SJSA1 (cell line): ENCODE results near the gene TGFBR2. TPM values are rescaled to one million over a fixed set of nuclear protein-coding genes. Genes with fewer than 3 reads are reported as not detected.

Source experiments
- DNase-seq, 2 experiments: peaks; one replicate each; pipeline ENCODE4 v3.0.0-alpha.2; 2015 to 2020; ENCODE audit warnings: low spot score in 2 of 2, low read depth in 1 of 2
- H3K27ac ChIP-seq: fragments of 250-450 bp; sonication (Bioruptor Pico); 2 replicates; pipeline ENCODE4 v1.5.1; 2020; ENCODE audit warnings: mild to moderate bottlenecking, moderate library complexity
- H3K27me3 ChIP-seq: fragments of 250-450 bp; sonication (Bioruptor Pico); replicated peaks from 2 replicates; pipeline ENCODE4 v1.5.1; 2020; ENCODE audit warnings: mild to moderate bottlenecking, moderate library complexity
- H3K36me3 ChIP-seq: fragments of 250-450 bp; sonication (Bioruptor Pico); 2 replicates; pipeline ENCODE4 v1.5.1; 2020; ENCODE audit warnings: mild to moderate bottlenecking
- H3K4me1 ChIP-seq: fragments of 250-450 bp; sonication (Bioruptor Pico); replicated peaks from 2 replicates; pipeline ENCODE4 v1.6.1; 2021; ENCODE audit warnings: mild to moderate bottlenecking
- H3K4me3 ChIP-seq: fragments of 250-450 bp; sonication (Bioruptor Pico); 2 replicates; pipeline ENCODE4 v1.5.1; 2020; ENCODE audit warnings: mild to moderate bottlenecking
- H3K9me3 ChIP-seq: fragments of 250-450 bp; sonication (Bioruptor Pico); replicated peaks from 2 replicates; pipeline ENCODE4 v1.5.1; 2020; ENCODE audit warnings: mild to moderate bottlenecking
- total RNA-seq: library from RNA; depleted of rRNA; stranded (reverse); fragments of >200 nt; shearing (Covaris generic); gene quantifications from 2 replicates; pipeline ENCODE4 v1.2.3, GENCODE V29; 2014

Gene TGFBR2
- total RNA-seq, 1 experiment from 2014 or later, result 44.6 TPM

DNA sequence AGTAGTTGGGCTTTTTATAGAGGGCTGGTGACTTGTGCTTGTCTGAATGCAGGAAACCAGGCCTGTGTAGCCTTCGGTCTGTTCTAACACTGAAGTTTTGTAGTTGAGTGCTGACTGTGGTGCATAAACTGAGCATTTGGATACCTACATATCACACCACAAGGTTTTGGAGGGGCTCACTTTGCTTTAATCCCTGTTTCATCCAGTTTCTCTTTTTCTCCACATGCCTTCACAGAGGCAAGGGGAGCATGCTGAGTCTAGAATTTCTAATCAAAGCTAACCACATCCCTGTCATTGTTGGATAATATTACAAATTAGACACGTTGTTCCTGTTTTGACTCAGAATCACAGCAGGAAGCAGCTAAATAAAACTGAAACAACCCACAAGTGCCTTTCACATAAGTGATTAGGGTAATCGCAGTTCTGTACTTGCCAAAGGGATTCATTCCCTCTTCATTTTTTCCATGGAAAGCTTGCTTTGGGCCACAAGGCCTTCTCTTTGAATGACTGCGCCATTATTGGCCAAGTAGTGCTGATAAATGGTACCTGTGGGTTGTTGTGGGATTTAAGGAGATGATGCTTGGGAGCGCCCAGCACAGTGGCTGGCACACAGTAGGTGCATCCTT, 48.9 kb downstream of the TGFBR2 start:
- Histone ChIP-seq H3K9me3 (no peaks in the 10 kb centered on the region), H3K36me3 (peaks cover 74% of the 10 kb centered on the region), H3K4me3 (no peak overlapping the region), H3K27me3 (no peaks in the 10 kb centered on the region), H3K27ac (no peak overlapping the region), H3K4me1 (peaks cover 50% of the 10 kb centered on the region)
- DNase-seq, result no peak

GRCh38 chr3:30656624-30657141, 50.3 kb downstream of the TGFBR2 start:
- Histone ChIP-seq H3K9me3 (no peaks in the 10 kb centered on the region), H3K27me3 (no peaks in the 10 kb centered on the region), H3K27ac (no peak overlapping the region), H3K36me3 (peaks cover 72% of the 10 kb centered on the region), H3K4me1 (peaks cover 48% of the 10 kb centered on the region), H3K4me3 (no peak overlapping the region)
- no peak for DNase-seq

- H3K27me3 ChIP-seq, result no peaks in the 10 kb centered on the region
- no peaks in the 10 kb centered on the region for H3K9me3 ChIP-seq
- no peak overlapping the region for H3K4me3 ChIP-seq
- H3K36me3 ChIP-seq, result peaks cover 73% of the 10 kb centered on the region
- peaks cover 48% of the 10 kb centered on the region for H3K4me1 ChIP-seq
- H3K27ac ChIP-seq, result peak overlapping the region; percentile 99
- DNase-seq, result no peak
Observed at GRCh38 chr3:30657914-30658313, 51.5 kb downstream of the TGFBR2 start.

- Histone ChIP-seq H3K36me3 (peaks cover 69% of the 10 kb centered on the region), H3K4me3 (peak overlapping the region; percentile 7), H3K4me1 (peaks cover 48% of the 10 kb centered on the region), H3K9me3 (no peaks in the 10 kb centered on the region), H3K27ac (peak overlapping the region; percentile 99), H3K27me3 (no peaks in the 10 kb centered on the region)
- DNase-seq, result peak in 1 of 2 experiments; percentile 82
Observed at GRCh38 chr3:30658328-30659052, 52.1 kb downstream of the TGFBR2 start.

DNA sequence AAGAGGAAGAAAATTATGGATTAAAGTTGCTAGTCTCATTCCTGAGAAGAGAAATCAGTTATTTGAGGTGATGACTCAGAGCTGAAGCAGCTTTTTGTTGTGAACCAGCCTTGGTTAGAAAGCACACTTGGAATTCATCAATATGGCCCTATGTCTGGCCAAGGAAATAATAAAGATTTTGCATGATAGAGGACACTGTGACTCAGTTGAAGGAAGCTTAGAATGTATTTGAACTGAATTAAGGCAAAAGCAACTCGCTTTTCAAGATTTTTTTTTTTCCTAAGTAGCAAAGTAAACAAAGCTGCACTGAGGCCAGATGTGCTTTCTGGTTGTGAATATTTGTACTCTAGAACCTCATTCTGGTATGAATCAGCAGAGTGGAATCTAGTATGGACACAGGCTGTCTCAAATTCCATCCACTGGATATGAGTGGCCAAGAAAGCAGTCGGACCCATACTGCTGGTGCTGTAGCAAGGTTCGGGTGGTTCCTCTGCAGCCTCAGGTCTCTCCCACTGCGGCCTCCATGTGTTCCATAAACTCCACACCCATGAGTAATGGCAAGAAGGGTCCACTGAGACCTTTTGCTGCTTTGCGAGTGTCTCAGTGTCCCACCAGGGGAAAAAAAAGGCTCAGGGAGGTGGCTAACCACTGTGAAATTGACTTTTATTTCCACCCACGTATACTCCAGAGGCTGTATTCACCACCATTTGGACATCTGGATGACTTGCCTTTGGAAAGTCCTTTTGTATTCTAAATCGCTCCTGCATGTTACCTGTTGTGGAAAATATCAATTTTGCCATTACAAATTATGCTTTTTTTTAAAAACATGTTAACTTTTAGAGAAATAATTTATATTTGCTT, 53.1 kb downstream of the TGFBR2 start:
- peaks cover 48% of the 10 kb centered on the region for H3K4me1 ChIP-seq

GRCh38 chr3:30660136-30660535, 53.7 kb downstream of the TGFBR2 start:
- no peak for DNase-seq
- H3K4me1 ChIP-seq, result peaks cover 51% of the 10 kb centered on the region

More for the DNA sequence above, 53.1 kb downstream of the TGFBR2 start:
- DNase-seq, result peak; percentile 72 to 93
- Histone ChIP-seq H3K27me3 (no peaks in the 10 kb centered on the region), H3K4me3 (no peak overlapping the region; the same call in 1 of the 2 replicates), H3K9me3 (no peaks in the 10 kb centered on the region), H3K27ac (peak overlapping the region; percentile 99), H3K36me3 (peaks cover 59% of the 10 kb centered on the region)

GRCh38 chr3:30660656-30661055, 54.3 kb downstream of the TGFBR2 start:
- Histone ChIP-seq H3K4me3 (no peak overlapping the region), H3K27ac (peak overlapping the region; percentile 99), H3K36me3 (peaks cover 48% of the 10 kb centered on the region), H3K4me1 (peaks cover 51% of the 10 kb centered on the region), H3K27me3 (no peaks in the 10 kb centered on the region), H3K9me3 (no peaks in the 10 kb centered on the region)
- no peak for DNase-seq

More at GRCh38 chr3:30660136-30660535, 53.7 kb downstream of the TGFBR2 start:
- Histone ChIP-seq H3K4me3 (no peak overlapping the region), H3K27me3 (no peaks in the 10 kb centered on the region), H3K9me3 (no peaks in the 10 kb centered on the region), H3K27ac (peak overlapping the region; percentile 99), H3K36me3 (peaks cover 53% of the 10 kb centered on the region)

DNA sequence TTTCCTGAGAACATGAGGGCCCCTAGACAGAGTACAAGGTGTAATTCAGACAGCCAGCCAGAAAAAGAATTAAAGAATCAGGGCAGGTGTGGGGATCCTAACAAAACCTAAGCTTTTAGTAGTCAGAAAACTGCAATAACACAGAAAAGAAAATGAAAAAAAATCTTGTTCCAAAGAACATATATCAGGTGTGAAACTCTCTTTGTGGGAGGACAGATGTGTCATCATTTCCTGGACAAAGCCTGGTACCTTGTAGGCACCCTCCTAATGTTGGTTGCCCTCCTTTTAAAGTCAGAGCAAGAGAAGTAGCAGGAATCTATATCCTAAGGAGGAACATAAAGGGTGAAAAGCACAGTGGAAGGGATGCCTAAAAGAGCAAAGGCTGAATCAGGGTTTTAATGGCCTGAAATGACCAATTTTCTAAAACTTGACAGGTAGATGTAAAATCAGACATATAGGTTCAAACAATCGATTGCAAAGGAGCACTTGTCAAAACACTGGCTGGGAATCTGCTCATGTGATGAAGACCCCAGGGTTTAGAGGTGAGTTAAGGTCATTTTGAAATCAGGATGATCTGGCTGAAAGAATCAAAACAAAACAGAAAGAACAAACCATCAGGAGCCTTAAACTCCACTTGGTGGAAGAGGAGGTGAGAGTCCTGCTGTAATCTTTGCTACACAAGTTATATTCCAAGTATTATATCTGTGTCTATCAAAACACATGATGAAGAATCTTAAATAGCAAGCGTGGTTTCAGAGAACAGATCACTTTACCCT, 54.9 kb downstream of the TGFBR2 start:
- Histone ChIP-seq H3K9me3 (no peaks in the 10 kb centered on the region), H3K36me3 (peaks cover 41% of the 10 kb centered on the region), H3K27me3 (no peaks in the 10 kb centered on the region), H3K27ac (no peak overlapping the region), H3K4me3 (no peak overlapping the region), H3K4me1 (peaks cover 55% of the 10 kb centered on the region)
- DNase-seq, result no peak

- Histone ChIP-seq H3K36me3 (peaks cover 26% of the 10 kb centered on the region), H3K4me1 (peaks cover 55% of the 10 kb centered on the region), H3K27ac (no peak overlapping the region), H3K9me3 (no peaks in the 10 kb centered on the region), H3K27me3 (no peaks in the 10 kb centered on the region), H3K4me3 (no peak overlapping the region)
- DNase-seq, result no peak
Observed at GRCh38 chr3:30662836-30663235, 56.4 kb downstream of the TGFBR2 start.

DNA sequence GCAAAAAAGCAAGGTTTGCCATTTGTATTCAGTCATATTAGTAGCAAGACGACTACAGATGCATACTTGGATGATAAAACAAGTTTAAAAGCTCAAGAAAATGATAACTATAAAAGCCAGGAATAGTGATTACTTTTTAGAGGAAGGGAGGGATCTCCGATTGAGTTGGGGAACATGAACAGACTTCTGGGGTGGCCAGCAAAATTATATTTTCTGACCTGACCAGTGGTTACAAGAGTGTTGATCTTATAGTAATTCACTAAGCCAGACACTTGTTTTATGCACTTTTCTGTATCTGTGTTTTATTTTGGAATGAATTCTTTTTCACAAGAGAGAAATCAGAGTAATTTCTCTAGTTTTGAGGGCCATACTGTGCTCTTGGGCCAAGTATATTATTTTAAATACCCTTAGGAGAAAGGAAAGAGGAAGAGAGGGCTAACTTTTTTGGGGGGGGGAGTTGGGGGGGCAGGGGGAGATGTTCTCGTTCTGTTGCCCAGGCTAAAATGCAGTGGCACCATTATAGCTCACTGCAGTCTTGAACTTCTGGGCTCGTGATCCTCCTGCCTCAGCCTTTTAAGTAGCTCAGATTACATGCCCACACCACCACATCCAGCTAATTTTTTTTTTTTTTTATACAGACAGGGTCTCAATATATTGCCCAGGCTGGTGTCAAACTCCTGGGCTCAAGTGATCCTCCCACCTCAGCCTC, 57.3 kb downstream of the TGFBR2 start:
- peaks cover 54% of the 10 kb centered on the region for H3K4me1 ChIP-seq
- DNase-seq, result no peak

GRCh38 chr3:30664459-30664858, 58.1 kb downstream of the TGFBR2 start:
- Histone ChIP-seq H3K36me3 (peaks cover 25% of the 10 kb centered on the region), H3K9me3 (no peaks in the 10 kb centered on the region), H3K4me3 (no peak overlapping the region), H3K27ac (no peak overlapping the region), H3K4me1 (peaks cover 46% of the 10 kb centered on the region), H3K27me3 (no peaks in the 10 kb centered on the region)
- DNase-seq, result no peak

More for the DNA sequence above, 57.3 kb downstream of the TGFBR2 start:
- Histone ChIP-seq H3K27ac (no peak overlapping the region), H3K4me3 (no peak overlapping the region), H3K27me3 (no peaks in the 10 kb centered on the region), H3K9me3 (no peaks in the 10 kb centered on the region), H3K36me3 (peaks cover 22% of the 10 kb centered on the region)

DNA sequence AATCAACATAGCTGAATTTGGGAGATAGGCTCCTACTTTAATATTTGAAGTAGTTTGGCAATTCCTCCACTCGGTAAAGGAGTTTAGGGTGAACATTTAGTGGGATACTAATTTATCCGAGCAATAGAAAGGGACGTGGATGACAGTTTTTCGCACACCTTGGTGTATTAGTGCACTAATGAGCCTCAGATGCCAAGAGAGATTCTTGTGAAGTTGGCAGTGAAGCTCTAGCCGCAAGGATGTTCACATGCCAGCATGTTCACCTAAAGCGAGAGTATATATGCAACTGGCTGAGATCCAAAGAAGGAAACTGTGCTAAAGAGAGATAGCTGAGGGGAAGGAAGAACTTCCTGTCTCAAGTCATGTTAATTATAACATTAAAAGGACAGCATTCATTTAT, 58.5 kb downstream of the TGFBR2 start:
- H3K27ac ChIP-seq, result no peak overlapping the region
- no peak overlapping the region for H3K4me3 ChIP-seq
- no peaks in the 10 kb centered on the region for H3K9me3 ChIP-seq
- peaks cover 42% of the 10 kb centered on the region for H3K4me1 ChIP-seq
- DNase-seq, result no peak
- no peaks in the 10 kb centered on the region for H3K27me3 ChIP-seq
- peaks cover 27% of the 10 kb centered on the region for H3K36me3 ChIP-seq
